ENCODE results near the gene PPP2R2D.

DNA sequence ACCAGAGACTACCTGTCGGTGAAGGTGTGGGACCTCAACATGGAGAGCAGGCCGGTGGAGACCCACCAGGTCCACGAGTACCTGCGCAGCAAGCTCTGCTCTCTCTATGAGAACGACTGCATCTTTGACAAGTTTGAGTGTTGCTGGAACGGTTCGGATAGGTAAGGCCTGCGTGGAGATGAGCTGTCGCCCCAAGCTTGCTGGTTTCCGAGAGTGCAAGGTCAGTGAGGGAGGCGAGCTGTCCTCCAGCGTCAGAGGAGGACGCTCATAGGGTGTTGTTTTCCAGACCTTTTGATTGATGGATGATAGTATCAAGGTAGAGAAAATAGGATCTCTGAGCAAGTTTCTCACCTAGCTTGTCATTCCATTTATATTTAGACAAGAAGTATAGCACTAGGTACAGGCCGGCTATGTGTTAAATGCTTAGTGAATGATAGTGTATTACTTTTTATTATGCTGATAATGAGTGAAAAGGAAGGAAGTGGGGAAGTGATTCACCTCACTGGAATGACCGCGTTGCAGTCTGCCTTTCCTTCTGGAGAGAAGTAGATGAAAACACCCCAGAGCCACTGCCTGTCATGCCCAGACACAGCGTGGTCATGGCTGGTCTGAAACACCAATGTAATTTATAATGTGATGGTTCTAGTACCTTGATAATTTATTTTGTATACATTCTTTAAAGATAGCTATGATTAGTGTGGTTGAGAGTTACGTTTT lies 47.0 kb downstream of the PPP2R2D start:
- TF ChIP-seq POLR2A (IDR thresholded peaks at IDR 0.05; ENCODE audit: low read length), result no peak
- no peak for TF ChIP-seq GATA1 (IDR thresholded peaks at IDR 0.05; ENCODE audit: low read depth, low read length)
